Uterus (tissue), 2 donors: ENCODE measurements around the gene SFXN3.

ENCODE experiments used
- CTCF ChIP-seq, 4 experiments: fragments of 200-600 bp in 2 of 4; fragments of 450-650 bp in 2 of 4; sonication (generic) in 2 of 4; IDR thresholded peaks; one replicate each; pipeline ENCODE4 v1.5.1; 2016 to 2019; ENCODE audit warnings: antibody characterized with exemption in 4 of 4, mild to moderate bottlenecking in 2 of 4, moderate library complexity in 1 of 4
- POLR2A ChIP-seq, 2 donors: fragments of 450-650 bp; IDR thresholded peaks; one replicate each; pipeline ENCODE4 v1.6.1; 2016; ENCODE audit warnings: antibody characterized with exemption in 2 of 2, mild to moderate bottlenecking in 1 of 2, moderate library complexity in 1 of 2

GRCh38 chr10:101006593-101007098 is 24.4 kb upstream of the SFXN3 start:
- TF ChIP-seq CTCF (IDR thresholded peaks at IDR 0.05): no peak
- TF ChIP-seq POLR2A (IDR thresholded peaks at IDR 0.05): no peak
